NCI-H510A treated with DMSO at 0.1 percent for 48 hours (cell line): ENCODE data around the gene EIF3D.
A peak's percentile ranks its signal among the peaks of the same experiment; 100 is the strongest.

Experiments used
- DNase-seq: peaks from one replicate; lab custom pipeline; 2025; lab: John Stamatoyannopoulos, UW

Gene EIF3D, protein sequence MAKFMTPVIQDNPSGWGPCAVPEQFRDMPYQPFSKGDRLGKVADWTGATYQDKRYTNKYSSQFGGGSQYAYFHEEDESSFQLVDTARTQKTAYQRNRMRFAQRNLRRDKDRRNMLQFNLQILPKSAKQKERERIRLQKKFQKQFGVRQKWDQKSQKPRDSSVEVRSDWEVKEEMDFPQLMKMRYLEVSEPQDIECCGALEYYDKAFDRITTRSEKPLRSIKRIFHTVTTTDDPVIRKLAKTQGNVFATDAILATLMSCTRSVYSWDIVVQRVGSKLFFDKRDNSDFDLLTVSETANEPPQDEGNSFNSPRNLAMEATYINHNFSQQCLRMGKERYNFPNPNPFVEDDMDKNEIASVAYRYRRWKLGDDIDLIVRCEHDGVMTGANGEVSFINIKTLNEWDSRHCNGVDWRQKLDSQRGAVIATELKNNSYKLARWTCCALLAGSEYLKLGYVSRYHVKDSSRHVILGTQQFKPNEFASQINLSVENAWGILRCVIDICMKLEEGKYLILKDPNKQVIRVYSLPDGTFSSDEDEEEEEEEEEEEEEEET

DNA sequence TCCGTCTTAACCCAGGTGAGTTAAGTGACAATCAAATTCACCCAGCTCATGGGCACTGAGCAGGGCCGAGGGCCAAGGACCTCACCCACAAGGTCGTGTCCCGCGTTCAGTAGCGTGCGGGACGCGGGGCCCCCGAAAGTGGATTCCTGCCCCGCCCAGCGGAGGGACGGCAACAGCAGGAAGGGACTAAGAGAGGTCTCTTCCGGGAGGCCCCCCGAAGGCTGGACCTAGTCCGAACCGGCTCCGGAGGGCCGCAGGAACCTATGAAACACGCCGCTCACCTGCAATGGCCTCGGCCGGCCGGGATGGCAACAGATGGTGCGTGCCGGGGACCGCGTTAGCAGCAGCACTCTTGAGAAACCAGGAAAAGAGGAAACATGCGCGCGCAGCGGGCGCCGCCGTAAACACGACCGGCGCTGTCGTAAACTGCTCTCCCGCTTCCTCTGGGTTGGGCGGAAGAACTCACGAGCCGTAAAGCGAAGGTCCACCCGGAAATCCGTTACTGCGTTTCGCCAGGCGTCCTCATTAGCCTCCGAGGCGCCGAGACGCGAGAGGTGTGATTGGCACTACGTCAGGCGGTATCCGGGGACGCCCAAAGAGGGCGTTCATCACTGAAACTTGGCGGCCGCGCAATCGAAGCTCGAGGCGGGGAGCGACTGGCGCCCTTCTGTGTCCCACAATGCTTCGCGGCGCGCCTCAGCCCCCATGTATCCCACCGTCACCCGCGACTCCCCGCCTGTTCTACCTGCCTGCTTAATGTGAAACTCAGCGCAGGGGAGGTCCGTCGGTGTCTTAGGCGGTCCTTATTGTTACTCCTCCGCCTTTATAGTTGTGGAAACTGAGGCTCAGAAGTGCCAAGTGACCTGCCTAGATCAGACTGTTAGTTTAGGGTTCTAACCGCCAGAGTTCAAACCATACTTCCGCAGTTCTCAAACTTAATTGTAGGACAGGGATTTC, at the start of gene EIF3D:
EIF3D (minus strand) TSS at position 372 of the 957 bp plus-strand sequence. CDS start 3,045 bp downstream, outside the sequence.
- peak; percentile 94 for DNase-seq

DNA sequence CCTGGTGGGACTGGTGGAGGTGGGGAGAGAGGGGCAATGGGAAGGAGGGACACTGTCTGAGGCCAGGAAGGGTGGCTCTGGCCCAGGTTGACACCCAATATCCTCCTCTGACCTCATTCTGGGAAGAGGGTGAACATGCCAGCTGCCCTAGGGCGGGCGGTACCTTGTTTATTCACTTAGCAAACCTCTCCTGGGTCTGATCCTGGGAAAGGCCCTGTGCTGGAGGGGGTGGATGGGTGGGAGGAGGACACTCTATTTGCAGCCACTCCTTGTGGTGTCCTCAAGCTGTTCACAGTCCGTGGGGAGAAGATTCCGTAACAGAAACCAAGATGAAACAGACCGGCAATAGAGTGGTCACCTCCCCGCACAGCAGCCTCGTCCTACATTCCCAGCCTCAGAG, 49.7 kb upstream of the EIF3D start:
- DNase-seq, result no peak

DNA sequence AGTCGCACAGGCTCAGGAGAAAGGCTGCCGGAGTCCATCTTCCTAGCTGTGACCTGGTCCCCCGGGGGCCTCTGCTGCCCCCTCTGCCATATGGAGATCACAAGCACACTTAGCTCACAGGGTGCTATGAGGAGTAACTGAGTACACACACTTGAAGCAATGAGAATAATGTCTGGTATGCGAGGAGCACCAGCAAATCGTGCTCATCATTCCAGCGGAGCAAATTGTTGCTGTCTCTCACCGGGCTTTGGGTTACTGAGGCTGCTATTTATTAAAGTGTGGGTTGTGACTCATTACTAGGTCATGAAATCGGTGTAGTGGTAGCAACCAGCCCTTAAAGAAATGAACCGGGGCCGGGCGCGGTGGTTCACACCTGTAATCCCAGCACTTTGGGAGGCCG, 48.1 kb upstream of the EIF3D start:
- no peak for DNase-seq

DNA sequence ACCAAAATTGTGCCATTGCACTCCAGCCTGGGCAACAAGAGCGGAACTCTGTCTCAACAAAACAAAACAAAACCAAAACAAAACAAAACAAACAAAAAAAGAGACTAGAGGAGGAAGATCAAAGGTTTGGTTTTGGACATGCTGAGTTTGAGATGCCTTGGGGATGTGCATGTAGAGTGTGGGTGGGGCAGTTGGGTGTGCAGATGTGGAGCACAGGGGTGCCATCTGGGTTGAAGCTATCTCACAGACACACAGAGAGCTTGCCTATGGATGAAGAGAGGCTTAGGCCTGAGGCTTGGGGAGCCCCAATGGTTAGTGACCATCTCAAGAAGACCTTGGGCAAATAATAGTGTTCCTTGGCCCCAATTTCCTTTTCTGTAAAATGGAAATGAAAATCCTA, 45.8 kb upstream of the EIF3D start:
- no peak for DNase-seq

DNA sequence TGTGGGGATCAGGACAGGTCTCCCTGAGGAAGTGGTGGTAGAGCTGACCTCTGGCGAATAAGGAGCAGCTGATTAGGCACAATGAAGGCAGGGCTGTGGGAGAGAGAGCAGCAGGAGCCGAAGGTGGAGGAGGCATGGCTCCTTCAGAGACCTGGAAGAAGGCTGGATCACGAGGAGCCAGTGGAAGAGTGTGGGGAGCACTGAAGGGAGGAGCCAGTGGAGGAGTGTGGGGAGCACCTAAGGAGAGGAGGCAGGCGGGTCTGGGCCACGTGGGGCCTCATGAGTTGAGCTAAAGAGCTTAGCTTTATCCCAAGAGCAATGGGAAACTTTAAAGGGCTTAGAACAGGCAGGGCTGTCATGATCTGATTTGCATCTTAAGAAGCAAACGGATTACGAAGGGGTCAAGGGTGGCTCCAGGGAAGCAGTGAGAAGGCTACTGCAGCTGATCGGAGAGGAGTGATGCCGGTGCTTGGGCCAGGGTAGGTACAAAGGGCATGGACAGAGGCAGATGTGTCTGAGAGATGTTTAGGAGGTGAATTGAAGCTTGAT, 44.9 kb upstream of the EIF3D start:
- DNase-seq, result no peak

DNA sequence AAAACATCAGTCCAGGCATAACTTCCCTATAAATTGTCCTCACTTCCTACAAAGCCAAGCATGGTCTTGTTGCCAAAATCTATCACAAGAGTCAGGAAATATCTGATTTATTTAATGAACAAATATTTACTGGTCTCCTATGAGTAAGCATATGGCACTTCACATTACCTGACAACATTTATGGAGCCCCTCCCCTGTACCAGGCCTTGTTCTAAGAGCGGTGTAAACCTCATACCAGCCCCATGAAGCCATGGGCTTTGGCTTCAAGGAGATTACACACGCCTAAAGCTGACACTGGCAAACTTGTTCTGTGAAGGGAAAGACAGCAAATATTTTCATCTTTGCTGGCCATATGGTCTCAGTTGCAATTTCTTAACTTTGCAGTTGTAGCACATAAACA, 43.0 kb upstream of the EIF3D start:
- DNase-seq, result no peak

DNA sequence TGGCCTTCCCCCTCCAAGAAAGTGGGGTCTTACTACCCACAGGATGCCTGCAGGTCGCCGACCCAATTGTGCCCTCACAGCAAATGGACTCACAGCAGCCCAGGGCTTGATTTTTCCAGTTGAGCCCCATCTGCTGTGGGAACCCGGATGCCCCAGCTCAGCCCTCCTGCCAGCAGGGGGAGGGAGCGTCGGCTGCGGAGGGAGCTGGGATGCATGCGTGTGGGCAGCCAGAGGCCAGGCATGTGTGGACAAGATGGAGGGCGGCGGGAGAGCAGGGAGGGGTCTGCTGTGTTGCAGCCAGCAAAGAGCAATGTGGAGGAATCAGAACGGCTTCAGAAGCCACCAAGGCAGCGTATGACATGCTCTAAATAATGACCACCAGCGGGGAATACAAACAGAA, 41.0 kb upstream of the EIF3D start:
- no peak for DNase-seq

DNA sequence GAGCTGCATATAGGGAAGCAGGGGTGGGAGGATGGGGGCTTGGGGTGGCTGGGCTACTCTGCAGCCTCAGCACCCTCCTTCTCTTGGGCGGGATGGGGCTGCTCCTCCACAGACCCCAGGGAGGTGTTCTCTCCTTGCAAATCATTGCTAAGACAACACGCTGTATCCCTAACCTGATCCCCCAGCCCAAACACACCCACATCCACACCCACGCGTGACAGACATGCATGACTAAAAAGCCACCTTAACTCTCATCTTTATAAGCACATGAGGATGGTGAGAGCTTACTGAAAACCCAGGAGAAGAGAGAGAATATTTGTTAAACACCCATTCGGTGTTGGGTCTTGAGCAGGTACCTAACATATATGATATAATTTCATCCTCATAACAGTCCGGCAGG, 39.9 kb upstream of the EIF3D start:
- DNase-seq, result no peak

DNA sequence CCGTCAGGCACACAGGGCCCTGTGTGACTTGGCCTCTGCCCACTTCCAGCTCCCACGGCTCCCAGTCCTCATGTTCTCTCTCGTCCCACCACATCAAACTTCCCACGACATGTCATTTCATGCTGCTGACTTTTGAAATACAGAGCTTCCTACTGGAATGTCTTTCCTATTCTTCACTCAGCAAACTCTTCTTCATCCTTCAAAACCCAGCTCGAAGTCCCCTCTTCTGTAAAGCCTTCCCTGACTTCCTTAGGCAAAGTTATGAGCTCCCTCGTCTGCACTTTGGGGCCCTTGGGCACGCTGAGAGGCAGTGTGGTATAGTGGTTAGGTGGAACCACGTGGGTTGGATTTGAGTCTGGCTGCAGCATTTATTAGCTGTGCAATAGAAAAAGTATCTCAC, 37.8 kb upstream of the EIF3D start:
- DNase-seq, result no peak

DNA sequence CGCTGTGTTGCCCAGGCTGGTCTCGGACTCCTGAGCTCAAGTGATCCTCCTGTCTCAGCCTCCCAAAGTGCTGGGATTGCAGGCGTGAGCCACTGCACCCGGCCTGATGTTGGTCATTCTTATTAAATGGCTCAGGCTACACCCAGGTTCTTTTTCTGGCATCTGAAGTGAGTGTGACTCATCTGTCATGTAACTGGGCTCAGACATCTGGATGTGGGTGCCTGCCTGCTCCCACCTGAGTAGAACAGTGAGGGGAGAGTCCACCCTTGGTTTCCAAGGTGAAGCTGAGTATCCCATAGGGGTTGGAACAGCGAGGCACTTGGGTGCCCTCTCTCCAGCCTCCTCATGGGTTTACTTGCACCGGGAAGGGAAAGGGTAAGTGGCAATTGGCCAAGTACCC, 36.7 kb upstream of the EIF3D start:
- DNase-seq, result no peak

DNA sequence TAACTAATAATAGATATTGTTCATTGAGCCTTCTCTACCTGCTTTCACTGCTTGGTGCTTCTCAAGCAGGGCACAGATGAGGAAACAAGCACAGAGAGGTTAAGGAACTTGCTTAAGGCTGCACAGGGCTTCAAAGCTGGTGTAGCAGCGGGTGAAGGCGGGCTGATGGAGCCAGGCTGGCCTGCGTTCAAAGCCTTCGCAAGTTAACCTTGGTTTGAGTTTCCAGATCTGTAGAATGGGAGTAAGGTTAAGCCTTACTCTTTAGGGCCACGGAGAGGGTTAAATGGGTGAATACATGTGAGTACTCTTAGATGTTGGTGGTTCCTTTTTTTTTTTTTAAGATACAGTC, 36.2 kb upstream of the EIF3D start:
- no peak for DNase-seq

DNA sequence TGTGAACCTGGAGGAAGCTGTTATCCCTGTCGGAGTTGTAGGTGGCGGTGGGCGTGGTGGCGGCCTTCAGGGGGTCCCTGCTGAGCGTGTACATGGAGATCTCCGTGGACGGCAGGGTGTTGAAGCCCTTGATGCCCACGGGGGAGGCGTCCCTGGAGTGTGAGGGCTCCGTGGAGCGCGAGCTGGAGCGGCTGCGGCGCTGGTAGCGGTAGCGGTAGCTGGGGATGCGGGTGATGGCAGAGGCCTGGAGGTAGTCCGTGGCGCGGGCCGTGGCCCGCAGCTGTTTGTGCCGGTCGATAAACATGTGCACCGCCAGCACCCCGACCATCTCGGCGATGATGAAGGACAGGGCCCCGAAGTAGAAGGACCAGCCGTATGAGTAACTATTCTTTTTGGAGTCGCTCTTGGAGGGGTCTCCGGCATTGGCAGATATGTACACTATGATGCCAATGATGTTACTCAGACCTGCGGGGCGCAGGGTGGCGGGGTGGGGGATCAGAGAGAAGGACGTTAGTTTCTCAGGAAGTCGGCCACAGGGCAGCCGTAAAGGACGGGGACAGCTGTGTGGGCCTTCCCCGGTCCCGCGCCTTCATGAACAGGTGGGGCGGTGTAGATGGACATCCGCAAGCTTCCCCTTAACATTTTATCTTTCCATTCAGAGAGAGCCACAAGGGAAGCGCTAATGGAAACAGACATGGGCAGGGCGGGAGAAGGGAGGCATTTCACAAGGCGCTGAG, 35.6 kb upstream of the EIF3D start:
- no peak for DNase-seq

DNA sequence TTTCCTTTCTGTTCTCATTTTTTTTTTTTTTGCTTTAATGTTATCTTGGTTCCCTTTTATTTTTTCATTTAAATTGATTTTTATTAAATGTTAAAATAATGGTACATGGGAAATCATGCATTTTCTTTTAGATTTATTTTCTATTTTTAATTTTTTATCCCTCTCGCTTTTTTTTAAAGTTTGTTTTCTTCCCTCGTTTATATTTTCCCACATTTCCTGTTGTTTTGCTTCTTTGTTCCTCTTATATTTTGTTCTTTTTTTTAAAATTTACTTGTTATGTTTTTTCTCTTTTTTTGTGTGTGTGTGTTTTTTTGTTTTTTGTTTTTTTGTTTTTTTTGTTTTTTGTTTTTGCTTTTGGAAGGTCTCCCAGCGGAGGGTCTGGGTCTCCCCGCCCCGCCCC, 34.9 kb upstream of the EIF3D start:
- no peak for DNase-seq

DNA sequence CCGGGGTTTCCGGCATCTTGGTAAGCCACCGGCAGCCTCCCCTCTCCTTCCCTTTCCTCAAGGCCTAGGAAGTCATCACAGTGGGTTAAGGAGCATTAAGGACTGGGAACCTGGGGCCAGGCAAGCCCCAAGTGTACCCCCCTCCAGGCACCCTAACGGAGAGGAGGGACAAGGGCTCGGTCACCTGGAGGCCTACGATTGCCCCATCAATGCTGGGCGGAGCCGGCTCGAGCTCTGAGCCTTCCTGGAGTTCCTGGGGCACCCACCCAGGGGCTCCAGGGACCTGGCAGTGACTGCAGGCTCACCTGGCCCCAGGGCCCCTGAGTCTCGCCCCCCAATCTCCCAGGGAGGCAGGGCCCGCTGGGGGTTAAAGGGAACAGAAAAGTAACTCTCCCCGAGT, 34.5 kb upstream of the EIF3D start:
- no peak for DNase-seq

DNA sequence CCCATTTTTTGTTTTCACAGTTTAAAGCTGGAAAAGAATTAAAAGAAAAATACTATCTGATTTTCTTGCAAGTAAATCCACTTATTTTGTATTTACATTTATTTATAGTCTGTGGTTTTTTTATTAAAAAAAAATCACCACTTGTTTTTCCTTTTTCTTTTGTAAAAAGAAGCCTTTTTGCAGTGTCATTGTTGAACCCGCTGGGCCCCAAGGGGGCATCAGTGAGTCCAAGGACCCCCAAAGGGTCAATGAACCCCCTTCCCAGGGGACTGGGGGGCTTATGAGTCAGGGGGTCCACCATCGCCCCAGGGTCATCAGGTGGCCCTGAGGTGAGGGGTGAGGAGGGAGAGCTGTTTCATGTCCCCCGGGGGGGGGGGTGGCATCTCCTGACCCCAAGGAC, 34.0 kb upstream of the EIF3D start:
- no peak for DNase-seq

DNA sequence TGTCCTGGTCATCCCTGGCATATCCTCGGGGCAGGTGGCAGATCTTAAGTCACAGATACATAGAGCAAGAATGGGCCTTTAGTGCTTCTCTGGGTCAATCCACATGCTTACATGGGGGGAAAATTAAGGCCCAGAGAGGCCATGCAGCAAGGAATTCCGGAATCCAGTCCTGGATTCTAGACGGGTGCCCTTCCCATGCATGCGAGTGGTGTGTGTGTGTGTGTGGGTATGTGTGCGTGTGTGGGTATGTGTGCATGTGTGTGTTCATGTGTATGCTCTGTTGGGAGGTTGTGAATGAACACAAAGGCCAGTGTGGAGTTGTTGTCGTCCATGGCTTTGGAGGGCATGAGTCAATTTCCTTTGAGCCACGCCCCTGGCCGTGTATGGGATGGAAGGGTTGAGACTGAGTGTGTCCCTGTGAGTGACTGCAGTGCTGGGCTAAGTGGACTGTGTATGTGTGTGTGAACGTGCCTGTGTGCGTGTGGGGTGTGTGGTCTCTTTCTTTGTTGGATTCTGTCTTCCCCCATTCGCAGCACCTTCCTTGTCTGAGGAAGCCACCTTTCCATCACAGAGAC, 33.4 kb upstream of the EIF3D start:
- no peak for DNase-seq

DNA sequence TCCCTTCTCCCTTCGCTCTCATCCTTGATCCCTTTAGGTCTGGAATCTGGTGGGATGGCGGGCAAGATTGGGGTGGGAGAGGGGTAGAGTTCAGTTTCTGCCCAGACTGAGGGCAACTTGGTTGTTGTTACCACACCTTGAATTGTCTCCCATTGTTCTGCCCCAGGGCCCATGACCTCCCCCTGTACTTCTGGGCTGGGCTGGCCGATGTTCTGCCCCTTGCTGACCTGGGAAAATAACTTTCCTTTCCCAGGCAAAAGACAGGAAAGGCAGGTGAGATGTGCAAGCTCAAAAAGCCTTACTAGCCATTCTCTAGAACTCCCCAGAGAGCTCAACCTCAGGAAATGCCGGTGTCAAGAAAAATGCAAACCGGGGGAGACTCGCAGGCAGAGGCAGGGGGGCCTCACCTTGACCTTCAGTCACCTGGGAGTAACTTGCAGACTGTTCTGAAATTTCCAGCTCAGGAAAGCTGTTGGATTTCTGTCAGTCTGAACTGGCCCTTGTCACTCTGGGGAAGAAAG, 32.4 kb upstream of the EIF3D start:
- DNase-seq, result no peak

DNA sequence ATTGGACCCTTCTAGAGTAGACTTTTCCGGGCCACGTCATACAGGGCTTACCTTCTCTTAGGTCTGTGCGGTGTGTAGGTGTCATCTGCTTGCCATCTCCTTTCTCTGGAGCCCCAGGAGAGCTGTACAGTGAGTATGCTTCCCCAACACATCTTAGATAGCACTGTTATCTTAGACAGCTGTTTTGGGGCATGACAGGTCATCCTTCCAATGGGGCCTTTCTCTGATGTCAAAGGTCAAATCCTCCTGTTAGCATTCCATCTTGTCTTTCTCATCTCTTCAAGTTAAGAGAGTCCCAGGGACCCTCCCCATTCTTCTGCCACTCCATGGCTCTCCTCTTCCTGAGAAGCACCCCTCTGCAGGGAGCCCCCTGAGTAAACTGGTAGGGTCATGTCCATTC, 31.0 kb upstream of the EIF3D start:
- DNase-seq, result no peak

DNA sequence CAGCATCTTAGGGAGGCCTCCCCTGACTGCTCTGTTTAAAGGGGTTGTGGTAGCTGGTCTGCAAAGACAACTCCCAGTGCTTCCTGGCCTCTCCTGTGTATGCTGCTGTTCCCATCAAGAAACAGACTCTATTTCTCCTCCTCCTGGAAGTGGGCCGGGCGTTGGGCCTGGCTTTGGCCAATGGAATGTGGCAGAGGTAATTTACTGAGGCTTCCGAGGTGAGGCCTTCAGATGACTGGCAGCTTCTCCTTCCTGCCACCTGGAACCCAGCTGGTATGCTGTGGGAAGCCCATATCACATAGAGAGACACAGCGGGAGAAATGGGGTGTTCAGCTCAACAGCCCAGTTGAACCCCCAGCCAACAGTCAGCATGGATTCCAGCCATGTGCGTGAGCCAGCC, 25.1 kb upstream of the EIF3D start:
- DNase-seq, result no peak

DNA sequence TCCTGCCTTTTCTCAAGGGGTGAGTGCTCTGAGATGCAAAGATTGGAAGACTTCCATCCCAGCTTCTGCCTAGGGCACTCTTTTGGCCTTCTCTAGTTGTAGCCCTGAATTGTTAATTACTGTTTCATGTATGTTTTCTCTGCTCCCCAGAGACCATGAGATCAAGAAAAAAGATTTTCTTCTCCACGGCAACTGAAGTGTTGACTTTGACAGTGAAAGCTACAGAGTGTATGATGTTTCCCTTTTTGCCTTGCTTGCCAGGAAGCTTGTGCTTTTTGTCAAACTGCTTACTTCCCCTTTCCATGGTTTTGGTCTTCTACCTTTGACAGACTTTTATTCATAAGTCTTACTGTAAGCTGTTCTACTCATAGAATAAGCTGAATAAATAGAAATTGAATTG, 23.3 kb upstream of the EIF3D start:
- no peak for DNase-seq
